NB4 (cell line): ENCODE results near the gene BHLHE41.

ENCODE experiments used
- DNase-seq: peaks from one replicate; pipeline ENCODE4 v3.0.0; 2010; ENCODE audit warnings: low read depth
- H3K4me3 ChIP-seq: one replicate; pipeline ENCODE4 v1.5.1; 2011; ENCODE audit warnings: mild to moderate bottlenecking, low read depth, low read length, moderate library complexity
- MYC ChIP-seq: IDR thresholded peaks from 2 replicates; pipeline ENCODE4 v1.6.1; 2011; ENCODE audit warnings: low read depth, low read length
- POLR2A ChIP-seq: IDR thresholded peaks from 2 replicates; pipeline ENCODE4 v1.6.1; 2011; ENCODE audit warnings: mild to moderate bottlenecking; ENCODE audit not compliant: insufficient read length; ENCODE audit errors: extremely low read depth
- TF ChIP-seq, protein P1 (sequence below): IDR thresholded peaks from 2 replicates; pipeline ENCODE4 v1.6.1; 2011; ENCODE audit warnings: low read depth, low read length
- TF ChIP-seq, protein P2 (sequence below): IDR thresholded peaks from one replicate; pipeline ENCODE4 v1.5.1; 2012; ENCODE audit warnings: low read depth, low read length

BHLHE41 gene

GRCh38 chr12:26118308-26118707 is 6.5 kb downstream of the BHLHE41 start:
- no peak for DNase-seq
- TF ChIP-seq, protein P1, sequence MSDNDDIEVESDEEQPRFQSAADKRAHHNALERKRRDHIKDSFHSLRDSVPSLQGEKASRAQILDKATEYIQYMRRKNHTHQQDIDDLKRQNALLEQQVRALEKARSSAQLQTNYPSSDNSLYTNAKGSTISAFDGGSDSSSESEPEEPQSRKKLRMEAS = no peak
- TF ChIP-seq MYC (no peak), POLR2A (no peak)
- TF ChIP-seq, protein P2, sequence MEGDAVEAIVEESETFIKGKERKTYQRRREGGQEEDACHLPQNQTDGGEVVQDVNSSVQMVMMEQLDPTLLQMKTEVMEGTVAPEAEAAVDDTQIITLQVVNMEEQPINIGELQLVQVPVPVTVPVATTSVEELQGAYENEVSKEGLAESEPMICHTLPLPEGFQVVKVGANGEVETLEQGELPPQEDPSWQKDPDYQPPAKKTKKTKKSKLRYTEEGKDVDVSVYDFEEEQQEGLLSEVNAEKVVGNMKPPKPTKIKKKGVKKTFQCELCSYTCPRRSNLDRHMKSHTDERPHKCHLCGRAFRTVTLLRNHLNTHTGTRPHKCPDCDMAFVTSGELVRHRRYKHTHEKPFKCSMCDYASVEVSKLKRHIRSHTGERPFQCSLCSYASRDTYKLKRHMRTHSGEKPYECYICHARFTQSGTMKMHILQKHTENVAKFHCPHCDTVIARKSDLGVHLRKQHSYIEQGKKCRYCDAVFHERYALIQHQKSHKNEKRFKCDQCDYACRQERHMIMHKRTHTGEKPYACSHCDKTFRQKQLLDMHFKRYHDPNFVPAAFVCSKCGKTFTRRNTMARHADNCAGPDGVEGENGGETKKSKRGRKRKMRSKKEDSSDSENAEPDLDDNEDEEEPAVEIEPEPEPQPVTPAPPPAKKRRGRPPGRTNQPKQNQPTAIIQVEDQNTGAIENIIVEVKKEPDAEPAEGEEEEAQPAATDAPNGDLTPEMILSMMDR = no peak

DNA sequence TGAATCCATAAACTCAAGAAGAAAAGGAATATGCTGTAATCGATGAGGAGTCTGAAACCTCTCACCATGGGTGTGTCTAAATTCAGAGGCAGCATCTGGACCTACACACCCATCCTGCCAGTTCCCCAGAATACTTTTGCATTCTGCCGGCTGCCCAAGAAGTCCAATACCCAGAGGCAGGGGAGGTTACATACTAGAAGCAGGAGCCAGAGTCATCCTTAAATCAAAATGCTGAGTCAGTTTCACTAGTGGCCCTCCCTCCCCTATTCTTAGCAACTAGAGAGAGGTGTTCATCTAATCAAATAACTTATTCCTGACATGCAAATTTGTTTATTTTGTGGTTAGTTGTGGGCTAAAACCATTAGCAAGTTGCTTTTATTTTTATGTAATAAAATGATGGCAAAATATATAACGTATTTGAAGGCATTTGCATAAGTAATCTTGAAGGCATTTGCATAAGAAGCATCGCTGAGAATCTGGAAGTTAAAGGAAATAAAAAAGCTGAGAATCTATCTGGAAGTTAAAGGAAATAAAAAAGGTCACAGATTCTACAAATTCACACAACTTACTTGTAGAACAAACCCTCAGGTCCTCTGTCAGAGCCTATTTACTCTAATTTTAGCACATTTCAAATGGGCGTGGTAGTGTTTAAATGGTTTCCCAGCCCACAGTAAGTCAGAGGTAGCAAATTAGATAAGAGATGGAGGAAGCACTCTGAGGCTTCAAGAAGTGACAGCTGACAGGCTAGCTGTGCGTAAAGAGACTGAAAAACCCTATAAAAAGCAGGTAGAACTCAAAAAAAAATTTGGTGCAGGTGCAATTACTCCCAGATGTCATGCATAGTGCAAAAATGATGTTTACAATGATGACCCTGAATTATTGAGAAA is 7.8 kb downstream of the BHLHE41 start:
- no peak overlapping the region for H3K4me3 ChIP-seq
- DNase-seq = no peak
- TF ChIP-seq, protein P2 = no peak
- TF ChIP-seq MYC = no peak
- TF ChIP-seq, protein P1 = no peak
- TF ChIP-seq POLR2A = no peak

More at GRCh38 chr12:26118308-26118707, 6.5 kb downstream of the BHLHE41 start:
- H3K4me3 ChIP-seq = no peak overlapping the region

DNA sequence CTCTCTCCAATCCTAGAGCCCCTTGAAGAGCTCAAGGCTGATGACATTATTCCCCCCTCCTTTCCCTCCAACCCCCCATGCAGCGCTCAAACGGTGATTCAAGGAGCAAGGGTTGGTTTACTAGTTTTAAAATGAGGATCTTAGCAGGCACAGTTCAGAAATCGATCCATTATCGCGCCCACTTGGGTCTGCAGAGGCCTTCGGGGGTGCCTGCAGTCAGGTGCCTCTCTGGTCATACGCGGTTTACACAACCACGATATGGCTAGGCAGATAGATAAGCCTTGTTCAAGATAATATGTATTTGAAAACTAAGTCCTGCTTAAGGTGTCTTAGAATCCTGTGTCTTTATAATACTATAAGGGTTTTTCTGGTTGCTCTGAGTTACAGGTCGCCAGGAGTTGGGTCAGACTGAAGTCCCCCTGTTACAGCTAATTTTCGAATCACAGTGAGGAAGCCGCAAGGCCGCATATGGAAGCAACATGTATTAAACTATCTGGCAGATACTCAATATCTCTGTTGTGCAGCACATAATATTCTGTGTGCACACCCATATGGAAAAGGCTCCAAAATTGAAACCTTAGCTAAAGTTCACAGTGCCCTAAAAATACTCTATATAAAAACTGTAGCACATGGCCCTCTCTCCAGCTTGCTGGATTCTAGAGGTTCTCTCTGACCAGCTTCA is 10.0 kb downstream of the BHLHE41 start:
- TF ChIP-seq POLR2A = no peak
- TF ChIP-seq, protein P2 = no peak
- TF ChIP-seq, protein P1 = no peak
- no peak for TF ChIP-seq MYC
- H3K4me3 ChIP-seq = peak overlapping the region; percentile 26

GRCh38 chr12:26113853-26114719 is 10.8 kb downstream of the BHLHE41 start:
- peak; percentile 94 for TF ChIP-seq POLR2A
- TF ChIP-seq, protein P1 = peak; percentile 99
- peak; percentile 100 for TF ChIP-seq MYC
- TF ChIP-seq, protein P2 = peak; percentile 19
- peak; percentile 99 for DNase-seq
- peak overlapping the region; percentile 59 for H3K4me3 ChIP-seq

More for the DNA sequence above, 10.0 kb downstream of the BHLHE41 start:
- no peak for DNase-seq

- TF ChIP-seq, protein P1 = peak; percentile 53; the same call in 1 of the 2 replicates
- TF ChIP-seq, protein P2 = no peak
- TF ChIP-seq POLR2A = no peak
- peak; percentile 54 for DNase-seq
- peak overlapping the region; percentile 59 for H3K4me3 ChIP-seq
Measured at GRCh38 chr12:26113181-26113654, 11.6 kb downstream of the BHLHE41 start.
